ENCODE data around the gene CRYAA. TPM values are rescaled to one million over a fixed set of nuclear protein-coding genes. Genes with fewer than 3 reads are reported as not detected.
"Not testable (repeated sequence)": the region's sequence is repeated elsewhere in the genome, so short reads cannot be mapped to it uniquely, and the experiment has no call there.

Gene CRYAA
- total RNA-seq, 1 donor from 2014 or later: not detected

DNA sequence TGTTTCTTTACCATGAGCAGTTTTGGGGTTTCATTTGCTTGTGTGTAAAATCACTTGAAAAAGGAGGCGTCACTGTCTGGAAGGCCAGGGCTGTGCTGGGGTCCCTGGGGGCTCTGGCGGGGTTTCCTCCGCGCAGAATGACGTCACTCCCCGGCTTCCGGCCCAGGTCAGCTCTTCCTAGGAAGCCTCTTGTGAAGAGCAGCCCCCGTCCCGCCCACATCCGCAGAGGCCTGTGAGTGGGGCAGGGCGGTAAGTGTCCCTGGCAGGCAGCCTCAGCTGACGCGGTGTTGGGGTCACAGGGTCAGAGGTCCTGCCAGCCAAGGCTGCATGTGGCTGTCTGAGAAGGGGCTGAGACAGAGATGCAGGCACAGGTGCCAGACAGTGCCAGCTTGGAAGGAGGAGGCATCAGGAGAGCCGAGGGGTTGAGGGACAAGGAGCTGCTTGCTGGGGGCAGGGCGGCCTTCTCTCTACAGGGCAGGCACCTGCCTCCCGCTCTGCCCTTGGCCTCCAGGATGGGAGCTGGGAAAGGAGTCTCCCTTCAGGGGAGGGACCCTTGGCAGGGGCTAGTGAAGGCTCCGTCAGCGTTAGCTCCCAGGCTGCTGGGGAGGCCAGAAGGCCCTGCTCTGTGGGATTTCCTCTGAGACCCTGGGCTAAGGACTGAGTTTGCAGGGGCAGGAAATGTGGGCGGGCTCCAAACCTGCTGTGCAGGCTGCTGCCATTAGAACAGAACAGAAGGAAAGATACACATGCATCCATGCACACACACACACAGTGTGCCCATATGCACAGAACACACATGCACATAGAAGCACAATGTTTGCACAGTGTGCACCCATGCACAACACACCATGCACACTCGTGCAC, 8.5 kb downstream of the CRYAA start:
- DNase-seq: not testable (repeated sequence)

DNA sequence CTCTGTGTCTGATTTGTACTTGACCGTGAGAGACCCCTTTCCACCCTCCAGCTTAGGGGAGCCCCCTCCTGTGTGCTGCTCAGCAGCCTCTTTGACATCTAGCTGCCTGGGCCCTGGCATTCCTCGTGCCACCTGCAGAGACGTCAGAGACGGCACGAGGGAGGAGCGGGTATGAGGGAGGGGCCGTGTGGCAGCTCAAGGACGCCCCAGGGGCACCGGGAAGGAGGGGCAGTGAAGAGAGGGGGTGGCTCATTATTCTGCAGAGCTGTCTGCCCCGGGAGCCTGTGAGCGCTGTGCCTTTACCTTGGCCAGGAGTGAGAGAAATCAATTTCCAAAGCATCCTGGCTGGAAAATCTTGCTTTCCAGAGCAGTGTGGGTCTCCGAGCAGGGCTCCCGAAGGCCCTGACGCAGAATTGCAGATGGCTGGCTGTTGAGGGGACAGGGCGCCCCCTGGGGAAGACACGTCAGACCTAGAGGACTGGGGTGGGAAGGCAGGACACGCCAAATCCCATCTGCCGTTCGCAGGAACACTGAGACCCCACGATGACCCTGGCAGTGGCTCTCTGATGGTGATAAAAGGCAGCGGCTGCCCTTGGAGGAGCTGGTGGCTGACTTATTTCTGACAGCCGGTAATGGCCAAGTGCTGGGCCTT, 9.5 kb downstream of the CRYAA start:
- not testable (repeated sequence) for DNase-seq

DNA sequence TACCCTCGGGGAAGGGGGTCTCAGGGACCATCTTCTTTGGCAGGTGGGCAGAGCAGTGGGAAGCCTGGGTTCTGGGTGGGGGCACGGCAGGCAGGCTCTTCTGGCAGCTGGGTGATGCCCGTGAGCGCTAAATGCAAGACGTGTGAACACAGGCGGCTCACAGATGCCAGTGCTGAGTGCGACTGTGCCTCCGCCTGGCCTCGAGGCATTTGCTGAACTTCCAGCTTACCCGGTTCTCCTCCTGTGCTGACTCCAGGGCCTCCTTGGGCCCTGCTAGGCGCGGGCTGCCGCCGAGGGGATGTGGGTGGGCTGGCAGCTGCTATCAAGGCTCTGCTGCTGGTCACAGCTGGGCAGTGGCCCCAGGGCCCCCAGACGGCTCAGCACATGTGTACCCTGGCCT, 12.2 kb downstream of the CRYAA start:
- not testable (repeated sequence) for DNase-seq

DNA sequence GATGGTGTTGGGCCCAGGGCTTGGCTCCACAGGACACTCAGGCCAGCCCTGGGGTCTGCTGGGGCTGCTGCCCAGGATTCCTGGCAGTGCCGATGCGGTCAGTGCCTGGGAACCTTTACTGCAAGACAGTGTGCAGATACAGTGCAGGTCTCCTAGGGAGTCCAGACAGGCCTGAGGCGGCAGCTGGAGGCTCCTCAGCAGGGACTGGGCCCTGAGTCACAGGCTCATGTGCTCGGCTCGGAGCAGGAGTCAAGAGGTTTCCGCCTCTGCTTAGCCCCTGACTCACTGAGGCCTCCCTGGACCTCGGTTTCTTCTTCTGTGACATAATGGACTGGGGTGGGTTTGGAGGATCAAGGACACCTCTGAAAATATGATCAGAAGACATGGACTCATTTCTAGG, 18.5 kb downstream of the CRYAA start:
- DNase-seq: not testable (repeated sequence)

DNA sequence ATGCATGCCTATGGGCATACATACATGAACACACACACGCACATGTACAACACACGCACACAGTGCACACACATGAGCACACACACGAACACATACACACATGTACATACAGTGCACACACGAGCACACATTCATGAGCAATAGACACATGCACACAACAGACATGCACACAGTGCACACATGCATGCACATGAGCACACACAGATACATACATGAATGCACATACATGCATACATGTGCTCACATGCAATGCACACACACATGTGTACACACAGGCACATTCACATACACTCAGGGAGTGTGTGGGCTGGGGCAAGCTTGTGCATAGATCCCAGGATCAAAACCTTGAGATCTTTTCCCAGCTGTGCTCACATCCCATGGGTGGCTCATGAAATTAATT, 18.9 kb downstream of the CRYAA start:
- DNase-seq: no peak

DNA sequence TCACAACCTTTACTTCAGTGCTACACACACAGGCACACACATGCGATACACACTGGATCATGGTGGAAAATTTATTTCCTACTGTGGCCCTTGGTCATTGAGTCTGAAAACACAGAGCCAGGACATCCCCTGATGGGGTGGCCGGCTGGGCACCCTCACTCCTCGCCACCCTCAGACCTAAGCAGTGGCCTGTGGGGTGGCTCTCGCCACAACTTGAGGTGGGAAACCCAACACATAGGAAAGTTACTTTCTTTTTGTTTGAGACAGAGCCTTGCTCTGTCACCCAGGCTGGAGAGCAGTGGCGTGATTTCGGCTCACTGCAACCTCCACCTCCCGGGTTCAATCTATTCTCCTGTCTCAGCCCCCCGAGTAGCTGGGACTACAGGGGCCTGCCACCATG, 19.4 kb downstream of the CRYAA start:
- no peak for DNase-seq

DNA sequence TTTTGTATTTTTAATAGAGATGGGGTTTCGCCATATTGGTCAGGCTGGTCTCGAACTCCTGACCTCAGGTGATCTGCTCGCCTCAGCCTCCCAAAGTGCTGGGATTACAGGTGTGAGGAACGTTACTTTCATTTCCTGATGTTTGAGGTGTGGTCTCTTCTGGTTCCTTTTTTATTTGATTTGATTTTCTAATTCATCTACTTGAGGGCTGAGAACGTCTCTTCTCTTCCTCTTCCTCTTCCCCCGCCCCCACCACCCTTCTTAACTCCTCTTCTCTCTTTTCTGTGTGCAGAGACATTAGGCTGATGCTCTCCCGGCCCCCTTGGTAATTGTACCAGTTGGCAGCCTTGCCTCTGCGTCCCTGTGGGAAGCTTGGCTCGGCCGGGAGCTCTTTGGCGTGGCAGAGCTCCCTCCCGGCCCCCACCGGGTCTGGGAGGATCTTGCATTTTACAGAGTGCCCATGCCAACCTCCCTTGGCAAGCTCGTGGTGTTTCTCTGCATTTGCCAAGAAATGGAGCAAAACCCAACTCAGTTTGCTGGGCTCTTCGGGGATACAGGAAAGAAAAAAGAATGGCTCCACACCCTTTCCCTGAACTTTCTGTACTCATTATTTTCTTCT, 19.9 kb downstream of the CRYAA start:
- no peak for DNase-seq

DNA sequence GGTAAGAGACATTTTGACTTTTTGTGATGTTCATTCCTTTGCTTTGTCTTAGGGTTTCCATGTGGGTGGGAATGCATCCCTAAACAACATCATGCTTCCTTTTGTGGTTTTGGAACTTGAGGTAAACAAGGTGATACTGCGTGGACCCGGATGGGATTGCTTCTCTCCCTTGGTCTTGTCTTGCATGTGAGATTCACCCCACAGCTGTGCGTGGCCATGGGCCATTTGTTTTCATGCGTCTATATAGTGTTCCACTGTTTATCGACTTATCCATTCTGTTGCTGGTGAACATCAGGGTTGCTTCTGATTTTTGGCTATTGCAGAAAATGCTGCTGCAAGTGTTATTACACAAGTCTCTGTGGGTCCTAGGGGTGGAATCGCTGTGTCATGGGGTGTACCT, 21.1 kb downstream of the CRYAA start:
- DNase-seq: no peak

DNA sequence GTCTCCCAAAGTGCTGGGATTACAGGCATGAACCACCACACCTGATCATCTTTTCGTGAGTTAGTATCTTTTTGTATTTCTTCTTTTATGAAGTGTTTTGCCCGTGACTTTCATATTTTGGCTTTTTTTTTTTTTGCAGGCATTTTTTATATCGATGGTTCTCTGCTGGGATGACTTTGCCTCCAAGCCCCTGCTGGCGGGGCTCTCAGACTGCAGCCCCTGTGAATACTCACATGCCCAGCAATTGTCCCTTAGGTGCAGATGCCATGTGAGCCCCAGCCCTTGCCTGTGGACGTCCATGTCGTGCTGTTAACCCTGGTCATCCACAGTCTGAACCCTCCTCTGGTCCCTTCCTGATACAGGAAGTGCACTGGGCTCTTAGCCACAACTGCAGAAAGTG, 21.7 kb downstream of the CRYAA start:
- DNase-seq: no peak

DNA sequence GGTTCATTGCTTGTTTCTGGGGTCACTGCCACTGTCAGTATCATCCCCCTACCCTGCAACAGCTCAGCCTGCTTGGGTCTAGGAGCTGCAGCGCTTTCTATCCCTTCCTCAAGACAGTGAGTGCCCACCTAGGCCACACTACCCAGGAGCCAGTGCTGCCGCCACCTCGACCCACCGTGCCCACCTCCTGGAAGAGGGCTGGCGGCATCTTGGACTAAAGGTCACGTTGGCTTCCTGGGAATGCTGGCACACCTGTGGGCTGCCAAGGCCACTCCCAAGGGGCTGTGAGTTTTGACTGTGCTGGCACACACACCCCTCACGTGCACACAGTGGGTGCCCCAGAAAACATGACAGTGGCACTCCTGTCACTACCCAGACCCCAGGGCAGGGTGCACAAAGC, 22.1 kb downstream of the CRYAA start:
- DNase-seq: no peak

DNA sequence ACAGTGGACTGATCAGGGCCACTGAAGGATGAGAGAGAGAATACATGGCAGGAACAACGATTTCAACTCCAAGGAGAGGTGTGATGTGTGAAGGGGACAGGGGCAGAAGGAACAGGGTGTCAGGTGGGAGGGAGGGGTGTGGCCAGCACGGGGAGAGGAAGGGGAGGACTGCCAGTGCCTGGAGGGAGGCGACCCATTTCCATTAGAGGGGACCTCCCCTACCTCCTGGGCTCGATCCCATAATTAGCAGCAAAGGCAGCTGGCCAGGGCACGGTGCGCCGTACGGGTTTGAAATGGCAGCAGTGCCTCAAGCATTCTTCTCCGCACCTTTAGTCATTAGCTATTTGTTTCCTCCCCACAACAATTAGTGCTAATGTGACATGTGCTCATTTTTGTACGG, 22.7 kb downstream of the CRYAA start:
- no peak for DNase-seq

DNA sequence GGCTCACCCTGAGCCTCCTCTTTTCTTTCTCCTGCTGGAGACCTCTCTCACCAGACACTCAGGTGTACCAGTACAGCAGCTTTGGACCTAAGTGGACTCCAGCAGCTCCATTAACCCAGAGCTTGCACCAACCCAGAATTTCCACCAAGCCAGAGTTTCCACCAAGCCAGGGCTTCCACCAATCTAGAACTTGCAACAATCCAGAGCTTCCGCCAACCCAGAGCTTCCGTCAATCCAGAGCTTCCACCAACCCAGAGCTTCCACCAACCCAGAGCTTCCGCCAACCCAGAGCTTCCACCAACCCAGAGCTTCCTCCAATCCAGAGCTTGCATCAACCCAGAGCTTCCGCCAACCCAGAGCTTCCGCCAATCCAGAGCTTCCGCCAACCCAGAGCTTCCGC, 23.2 kb downstream of the CRYAA start:
- DNase-seq: no peak

DNA sequence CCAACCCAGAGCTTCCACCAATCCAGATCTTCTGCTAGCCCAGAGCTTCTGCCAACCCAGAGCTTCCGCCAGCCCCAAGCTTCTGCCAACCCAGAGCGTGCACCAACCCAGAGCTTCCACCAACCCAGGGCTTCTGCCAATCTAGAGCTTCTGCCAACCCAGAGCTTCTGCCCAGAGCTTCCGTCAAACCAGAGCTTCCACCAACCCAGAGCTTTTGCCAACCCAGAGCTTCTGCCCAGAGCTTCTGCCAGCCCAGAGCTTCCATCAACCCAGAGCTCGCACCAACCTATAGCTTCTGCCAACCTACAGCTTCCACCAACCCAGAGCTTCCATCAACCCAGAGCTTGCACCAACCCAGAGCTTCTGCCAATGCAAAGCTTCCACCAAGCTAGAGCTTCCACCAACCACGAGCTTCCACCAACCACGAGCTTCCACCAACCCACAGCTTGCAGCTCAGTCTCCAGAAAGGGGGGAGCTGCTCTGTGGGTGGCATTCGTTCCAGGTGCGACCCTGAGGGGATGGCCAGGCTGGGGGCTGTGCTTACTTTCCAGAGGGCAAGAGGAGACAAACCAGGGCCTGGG, 23.8 kb downstream of the CRYAA start:
- no peak for DNase-seq

DNA sequence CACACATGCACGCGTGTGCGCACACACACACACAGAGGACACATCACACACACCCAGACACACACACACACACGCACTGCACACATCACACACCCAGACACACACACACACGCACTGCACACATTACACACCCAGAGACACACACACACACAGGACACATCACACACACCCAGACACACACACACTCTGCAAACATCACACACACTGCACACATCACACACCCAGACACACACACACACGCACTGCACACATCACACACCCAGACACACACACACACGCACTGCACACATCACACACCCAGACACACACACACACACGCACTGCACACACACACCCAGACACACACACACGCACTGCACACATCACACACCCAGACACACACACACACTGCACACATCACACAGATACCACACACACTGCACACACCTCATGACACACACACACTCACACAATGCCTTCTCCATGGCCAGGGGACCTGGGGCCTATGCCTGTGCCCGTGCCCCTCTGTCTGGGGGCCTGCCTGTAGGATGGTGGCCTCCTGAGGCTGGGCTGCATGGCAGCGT, 24.4 kb downstream of the CRYAA start:
- DNase-seq: no peak

DNA sequence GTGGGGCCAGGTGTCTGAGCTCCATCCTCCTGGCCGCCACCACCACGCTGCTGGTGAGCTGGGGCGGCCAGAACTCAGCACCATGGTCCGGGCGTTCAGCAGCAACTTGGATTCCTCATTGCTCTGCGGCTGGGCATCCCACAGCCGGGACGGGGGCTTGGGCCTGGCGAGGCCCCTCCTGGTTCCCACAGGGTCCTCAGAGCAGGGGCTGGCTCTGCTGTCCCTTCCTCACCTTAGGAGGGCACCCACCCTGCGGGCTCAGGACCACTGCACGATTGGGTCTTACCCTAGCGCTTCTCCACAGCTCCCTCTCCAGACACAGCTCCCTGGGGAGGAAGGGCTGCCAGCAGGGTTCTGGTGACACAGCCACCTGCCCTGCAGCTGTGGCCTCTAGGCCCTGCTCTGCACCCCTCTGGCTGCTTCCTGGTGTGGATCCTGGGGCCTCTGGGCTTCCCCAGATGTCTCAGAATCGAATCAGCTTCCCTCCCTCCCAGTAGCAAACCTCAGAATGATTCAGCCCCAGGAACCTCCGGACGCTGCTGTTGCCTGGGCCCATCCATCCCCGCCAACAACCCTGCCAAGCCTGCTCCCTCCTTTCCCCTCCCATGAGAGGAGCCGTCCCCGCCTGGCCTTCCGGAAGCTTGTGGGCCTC, 25.0 kb downstream of the CRYAA start:
- no peak for DNase-seq

DNA sequence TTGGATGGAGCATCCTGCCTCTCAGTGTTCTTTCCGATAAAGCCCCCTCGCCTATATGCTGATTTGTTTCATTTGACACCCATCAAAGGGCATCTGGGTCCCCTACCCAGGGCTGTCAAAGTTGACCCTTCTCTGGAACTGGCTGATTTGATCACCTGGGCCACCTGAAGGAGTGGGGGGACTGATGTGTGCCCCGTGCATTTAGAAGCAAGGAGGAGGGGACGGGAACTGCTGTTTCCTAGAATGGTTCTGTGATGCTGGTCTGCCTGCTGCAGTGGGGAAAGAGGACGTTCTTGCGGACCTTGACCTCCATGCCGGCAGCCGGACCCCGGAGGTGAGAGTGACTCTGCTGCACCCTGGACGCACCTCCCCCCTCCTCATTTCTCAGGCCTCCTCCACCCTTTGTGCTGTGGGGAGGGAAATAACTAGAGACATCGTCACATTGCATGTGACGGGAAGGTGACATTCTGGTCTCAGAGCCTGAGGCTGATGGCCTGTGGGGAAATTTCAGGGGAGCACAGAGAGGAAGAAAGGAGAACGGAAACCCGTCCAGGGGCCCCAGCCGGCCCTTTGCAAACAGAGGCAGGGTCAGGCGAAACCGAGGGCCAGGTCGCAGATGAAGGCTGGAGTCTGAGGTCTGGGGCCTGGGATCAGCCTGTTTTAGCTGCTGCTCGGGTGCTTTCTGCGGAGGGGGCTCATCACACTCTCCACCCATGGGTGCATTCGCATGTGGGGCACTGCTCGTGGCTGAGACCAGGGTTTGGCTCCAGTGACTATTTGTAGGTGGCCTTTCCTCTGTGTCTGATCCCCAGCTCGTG, 25.7 kb downstream of the CRYAA start:
- no peak for DNase-seq

DNA sequence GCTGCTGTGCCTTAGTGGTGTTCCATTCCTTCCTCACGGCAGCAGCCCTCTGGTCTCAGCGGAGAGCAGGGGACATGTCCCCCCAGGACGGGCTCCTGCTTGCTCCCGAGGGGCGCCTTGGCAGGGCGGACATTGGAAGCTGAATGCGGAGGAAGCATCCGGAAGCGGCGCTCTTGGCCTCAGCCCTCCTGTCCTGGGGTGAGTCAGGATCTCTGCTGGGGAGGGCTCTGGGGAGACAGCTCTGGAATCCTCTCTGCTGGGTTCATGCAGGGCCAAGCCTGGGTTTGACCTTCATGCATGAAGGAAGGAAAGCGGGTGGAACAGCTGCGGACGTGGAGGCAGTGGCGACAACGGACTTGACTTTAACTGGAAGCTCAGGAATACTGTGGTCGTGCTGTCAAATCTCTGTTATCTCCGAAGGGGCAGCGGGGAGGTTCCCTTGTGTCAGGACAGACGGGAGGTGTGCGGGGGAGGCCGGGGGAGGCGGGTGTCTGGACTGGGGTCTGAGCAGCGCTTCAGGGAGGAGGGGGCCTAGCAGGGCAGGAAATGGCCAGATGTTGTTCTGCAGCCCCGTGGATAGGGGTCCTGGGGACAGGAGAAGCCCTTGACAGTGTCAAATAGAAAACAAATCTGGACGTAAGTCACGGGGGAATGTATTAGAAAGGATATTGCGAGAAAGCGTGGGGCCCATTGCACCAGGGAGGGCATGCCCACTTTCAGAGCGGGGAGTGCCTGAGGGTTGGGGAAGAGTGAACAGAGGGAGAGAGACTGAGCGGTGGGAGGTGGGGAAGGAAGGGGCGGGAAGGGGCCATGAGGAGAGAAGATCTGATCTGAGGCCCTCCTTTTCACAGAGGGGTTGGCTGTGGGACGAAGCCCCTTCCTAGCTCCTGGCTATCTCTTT, 26.6 kb downstream of the CRYAA start:
- DNase-seq: no peak

DNA sequence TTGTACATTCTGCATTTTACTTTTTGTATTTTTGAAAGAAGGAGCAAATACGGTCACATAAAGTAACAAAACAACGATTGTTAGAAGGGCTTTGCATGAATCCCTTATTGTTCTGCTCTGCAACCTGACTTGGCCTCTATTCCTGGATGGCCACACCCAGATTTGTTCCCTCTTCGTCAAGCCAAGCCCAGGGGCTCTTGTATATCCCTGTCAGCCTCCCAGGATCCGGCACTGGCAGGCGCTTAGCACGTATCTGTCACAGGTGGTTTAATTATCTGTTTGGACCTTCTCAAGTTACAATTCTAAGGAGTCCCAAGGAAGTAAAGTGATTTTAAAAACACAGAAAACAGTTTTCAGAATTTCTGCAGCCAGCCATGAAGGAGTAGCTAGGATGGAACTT, 28.0 kb downstream of the CRYAA start:
- DNase-seq: peak; percentile 50

DNA sequence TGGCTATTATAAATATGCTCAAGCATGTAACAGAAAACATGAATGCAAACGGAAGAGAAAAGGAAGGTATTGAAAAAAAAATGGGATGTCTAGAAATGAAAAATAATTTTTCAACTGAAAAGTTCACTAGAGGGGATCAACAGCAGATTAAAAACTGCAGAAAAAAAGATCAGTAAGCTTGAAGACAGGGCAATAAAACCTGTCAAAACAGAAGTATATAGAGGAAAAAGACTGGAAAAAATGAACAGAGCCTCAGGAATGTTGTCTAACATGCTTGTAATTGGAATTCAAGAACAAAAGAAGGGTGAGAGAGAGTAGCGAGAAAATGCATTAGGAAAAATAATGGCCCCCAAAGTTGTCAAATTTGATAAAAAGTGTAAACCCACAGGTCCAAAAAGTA, 29.6 kb downstream of the CRYAA start:
- no peak for DNase-seq

DNA sequence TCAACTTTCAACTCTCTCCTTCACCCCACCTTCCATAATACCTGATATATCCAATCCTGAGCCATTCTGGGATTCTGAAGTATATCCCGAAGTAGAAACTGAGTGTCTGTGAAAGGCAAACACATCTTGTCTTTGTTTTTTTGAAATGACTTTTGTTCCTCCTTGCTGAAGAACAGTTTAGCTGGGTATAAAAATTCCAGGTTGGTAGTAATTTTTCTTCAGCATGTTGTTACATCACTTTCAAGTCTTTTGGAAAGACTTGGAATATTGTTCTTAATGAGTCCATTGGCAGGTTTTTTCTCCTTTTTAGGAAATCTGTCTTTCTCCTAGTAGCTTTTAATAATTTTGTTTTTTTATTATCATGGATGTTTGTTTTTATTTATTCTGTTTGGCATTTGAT, 32.7 kb downstream of the CRYAA start:
- no peak for DNase-seq

Measured in skin of body (tissue), 2 donors.